DMS114 treated with DMSO at 0.1 percent for 48 hours (cell line): ENCODE results near the gene SLIRP.
A peak's percentile ranks its signal among the peaks of the same experiment; 100 is the strongest.
"Not testable (repeated sequence)": the region's sequence is repeated elsewhere in the genome, so short reads cannot be mapped to it uniquely, and the experiment has no call there.

Experiments used
- DNase-seq: peaks from one replicate; lab custom pipeline; 2025; ENCODE audit not compliant: unreplicated experiment; lab: John Stamatoyannopoulos, UW

Gene SLIRP

DNA sequence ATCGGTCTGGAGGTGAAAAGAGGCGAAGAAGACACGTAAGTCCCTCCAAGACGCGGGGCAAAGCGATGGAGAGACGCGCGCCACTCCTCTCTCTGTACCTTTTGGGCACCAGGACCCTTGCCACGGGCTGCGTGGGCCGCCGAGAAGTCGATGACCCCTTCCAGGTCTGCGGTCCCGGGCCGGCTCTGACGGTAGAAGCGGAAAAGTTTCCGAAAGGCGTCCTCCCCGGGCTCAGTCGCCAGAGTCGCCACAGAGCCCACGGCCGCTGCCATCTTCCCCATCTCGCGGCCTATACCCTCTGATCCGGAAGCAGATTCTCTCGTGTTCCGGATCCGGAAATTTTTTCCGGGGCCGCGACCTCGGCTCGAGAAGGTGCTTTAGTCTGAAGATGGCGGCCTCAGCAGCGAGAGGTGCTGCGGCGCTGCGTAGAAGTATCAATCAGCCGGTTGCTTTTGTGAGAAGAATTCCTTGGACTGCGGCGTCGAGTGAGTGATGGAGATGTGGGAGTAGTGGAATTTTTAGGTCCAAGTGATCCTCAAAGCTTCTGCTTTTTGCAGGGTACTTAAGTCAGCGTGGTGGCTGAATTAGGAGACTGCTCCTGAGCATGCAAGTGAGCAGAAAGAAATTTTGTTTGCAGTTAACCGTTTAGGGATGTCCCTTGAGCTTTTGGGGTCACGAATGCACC is at the start of gene SLIRP, which contains the start of gene ALKBH1:
Gene SLIRP (plus strand): TSS at position 380 of the 685 bp plus-strand sequence. CDS start 9 bp downstream, at position 389.
Gene ALKBH1 (minus strand): TSS at position 300 of the 685 bp plus-strand sequence. CDS start 19 bp downstream, at position 281.
- DNase-seq: peak; percentile 80

DNA sequence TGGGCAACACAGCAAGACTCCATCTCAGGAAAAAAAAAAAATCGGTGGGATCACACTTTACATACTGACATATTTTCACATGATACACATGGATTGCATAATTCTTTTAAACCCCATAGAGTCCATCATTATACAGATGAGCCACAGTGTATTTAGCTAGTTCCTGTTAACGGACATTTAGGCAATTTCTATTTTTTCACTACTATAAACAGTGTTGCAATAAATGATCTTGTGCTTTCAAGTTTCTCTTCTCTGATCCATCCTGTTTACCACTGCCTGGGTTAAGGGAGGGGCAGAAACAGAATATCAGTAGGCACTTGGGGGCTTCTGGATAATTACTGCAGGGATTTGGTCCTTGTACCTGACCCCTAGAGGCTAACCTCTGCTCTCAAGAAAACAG is 48.1 kb upstream of the SLIRP start:
- no peak for DNase-seq

DNA sequence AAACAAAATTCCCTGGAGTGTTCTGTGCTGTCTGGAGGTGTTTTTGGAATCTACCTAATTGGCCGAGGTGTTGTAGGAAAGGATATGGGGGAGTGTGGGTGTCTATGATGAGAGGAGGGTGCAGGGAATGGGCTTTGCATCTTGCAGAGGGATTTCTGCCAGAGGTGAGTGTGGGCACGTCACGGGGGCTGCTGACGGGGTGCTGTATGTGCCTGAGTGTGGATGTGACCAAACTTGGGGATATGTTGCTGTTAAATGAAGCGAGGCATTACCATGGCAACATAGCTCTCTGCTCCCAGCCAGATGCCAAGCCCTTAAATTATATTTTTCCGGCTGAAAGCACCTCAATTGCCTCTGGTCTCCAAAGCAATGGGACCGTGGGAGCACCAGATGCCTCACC is 47.1 kb upstream of the SLIRP start:
- no peak for DNase-seq

DNA sequence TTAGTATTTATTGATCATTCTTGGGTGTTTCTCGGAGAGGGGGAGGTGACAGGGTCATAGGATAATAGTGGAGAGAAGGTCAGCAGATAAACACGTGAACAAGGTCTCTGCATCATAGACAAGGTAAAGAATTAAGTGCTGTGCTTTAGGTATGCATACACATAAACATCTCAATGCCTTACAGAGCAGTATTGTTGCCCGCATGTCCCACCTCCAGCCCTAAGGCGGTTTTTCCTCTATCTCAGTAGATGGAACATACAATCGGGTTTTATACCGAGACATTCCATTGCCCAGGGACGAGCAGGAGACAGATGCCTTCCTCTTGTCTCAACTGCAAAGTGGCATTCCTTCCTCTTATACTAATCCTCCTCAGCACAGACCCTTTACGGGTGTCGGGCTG is 46.3 kb upstream of the SLIRP start:
- DNase-seq: not testable (repeated sequence)

DNA sequence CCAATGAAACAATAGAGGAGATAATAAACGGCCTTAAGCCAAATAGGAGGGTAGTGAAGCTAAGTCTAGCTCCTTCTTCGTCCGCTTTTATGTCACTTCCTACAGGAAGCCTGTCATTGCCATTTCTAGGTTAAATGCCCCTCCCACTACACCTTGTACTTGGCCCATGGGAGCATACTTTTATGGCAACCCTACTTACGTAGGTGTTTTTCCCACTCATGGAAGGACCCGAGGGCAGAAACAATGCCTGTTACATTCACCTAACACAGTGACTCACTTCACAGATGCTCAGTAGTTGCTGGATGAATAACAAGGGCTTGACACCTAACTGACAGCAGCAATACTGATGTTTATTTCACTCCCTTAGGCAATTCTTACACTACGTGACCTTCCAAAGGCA is 44.6 kb upstream of the SLIRP start:
- DNase-seq: no peak

DNA sequence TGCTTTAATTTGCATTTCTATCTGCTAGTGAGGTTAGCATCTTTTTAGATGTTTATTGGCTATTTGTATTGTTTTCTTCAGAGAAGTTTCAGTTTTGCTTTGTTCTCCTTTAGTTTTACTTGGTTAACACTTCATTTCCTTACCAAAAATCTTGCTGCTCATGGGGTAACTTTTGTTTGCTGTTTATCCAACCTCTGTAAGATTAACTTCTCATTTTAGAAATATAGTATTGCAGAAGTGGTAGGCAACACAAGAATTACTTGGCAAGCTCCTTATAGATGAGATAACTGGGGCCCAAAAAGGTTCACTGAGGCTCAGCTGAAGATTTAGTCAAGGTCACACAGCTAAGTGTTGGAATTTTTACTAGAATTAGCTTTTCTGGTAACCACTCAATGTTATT is 40.6 kb upstream of the SLIRP start:
- DNase-seq: no peak

DNA sequence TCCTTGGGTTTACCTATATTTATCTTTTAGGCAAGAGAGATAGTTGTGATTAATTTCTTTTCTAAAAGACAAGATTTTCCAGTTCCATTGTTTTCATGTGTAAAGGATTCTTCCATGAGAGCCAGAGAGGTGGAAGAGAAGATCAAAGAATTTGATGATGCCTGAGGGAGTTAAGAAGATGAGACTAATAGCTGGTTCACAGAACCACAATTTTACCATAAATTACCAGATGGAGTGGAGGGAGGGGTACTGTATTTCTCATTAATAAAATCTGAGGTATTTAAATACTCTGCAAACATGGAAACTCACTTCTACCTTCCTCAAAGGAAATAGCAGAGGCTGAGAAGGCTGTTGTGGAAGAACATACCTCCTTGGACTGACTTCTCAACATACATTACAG is 34.7 kb upstream of the SLIRP start:
- no peak for DNase-seq

DNA sequence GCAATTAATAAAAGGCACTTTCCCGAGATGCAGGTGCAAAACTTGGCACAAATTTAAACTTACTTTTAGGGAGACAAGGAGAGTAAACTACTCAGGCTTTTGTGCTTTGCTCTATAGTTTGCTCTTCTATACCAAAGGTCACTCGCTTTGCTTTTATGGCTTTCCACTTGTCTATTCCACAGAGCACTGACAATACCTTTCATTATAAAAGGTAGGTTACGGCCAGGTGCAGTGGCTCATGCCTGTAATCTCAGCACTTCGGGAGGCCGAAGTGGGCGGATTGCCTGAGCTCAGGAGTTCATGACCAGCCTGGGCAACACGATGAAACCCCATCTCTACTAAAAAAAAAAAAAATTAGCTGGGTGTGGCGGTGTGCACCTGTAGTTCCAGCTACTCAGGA is 33.0 kb upstream of the SLIRP start:
- no peak for DNase-seq

DNA sequence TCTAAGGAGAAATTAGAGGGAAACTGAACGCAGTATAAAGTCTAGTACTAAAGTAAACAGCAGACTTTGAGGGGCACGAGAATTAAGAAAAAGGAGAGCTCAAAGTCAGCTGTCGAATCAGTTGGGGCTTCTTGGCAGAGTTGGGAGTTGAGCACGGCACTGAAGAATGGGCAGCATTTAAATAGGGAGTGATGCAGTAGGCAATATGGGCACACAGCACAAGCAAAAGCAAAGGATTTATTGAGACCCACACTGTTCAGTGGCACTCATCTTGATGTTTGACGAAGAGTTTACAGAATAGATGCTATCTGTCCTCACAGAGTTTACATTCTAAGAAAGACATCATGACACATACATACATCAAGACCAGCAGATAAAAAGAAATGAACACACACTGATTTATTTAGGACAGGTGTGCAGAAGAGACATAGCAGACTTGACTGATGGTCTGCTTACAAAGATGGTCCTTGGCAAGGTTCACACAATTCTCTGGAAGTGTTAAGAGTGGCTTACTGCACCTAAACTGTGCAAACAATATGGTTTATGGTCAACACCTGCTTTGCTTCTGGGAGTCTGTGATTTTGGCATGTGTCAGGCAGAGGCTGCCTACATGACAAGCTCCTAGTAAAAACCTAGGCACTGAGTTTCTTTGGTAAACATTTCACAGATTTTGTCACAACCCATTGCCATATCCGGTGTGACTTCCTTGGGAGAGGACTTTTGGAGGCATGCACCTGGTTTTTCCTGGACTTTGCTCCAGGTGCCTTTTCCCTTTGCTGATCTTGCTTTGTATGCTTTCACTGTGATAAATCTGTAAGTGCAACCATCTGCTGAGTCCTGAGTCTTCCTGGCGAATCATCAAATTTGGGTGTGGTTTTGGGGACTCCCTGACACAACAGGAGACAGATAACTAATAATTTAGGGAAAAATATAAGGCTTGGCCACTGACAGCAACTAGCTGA is 26.4 kb upstream of the SLIRP start:
- no peak for DNase-seq

DNA sequence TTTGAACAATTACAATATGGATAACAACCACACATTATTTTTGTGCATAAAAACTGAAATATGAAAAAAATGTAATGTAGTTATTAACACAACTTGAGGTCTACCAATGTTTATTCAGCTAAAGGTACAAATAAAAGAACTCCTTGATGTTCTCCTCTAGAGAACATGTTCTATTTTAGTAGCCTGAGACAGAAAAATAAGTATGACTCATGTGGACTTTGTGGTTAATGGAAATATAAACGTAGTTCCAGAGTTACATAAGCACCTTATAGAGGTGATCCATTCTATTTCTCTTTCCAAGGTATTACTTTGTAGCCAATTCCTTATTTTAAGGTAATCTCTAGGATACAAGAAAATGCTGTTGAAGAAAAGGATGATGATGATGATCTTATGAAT is 25.7 kb upstream of the SLIRP start:
- DNase-seq: no peak

DNA sequence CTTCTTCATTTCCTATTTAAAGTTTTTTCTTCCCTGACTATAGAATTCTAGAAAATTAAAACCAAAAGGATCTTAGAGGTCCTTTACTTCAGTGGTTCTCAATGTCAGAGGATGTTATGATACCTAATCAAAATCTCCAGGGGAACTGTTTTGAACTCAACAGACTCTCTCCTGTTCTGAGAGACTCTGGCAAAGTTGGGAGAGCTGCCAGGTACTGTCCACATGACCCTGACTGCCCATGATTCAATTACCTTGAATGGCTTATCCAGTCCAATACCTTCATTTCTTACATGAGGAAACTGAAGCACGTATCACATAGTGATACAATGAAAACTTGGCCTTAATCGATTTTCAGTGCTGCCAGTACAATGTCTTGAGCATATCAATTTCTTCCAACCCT is 16.6 kb upstream of the SLIRP start:
- no peak for DNase-seq

DNA sequence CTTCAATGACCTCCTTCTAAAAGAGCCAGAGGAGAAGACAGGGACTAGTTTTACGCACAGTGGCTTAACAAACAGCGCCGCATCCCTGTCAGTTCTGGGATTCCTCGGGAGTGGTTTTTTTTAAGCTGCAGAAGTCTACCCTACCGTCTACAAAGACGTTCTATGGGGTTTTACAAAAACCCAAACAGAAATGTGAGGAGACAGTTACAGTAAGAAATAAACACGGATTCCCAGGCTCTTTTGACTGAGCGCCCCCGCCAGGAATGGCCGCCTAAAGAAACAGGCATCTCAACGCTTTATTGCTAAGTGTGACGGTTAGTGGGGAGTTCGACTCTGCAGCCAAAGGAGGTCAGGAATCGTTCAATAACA is 564 bp upstream of the SLIRP start:
- DNase-seq: peak; percentile 17

DNA sequence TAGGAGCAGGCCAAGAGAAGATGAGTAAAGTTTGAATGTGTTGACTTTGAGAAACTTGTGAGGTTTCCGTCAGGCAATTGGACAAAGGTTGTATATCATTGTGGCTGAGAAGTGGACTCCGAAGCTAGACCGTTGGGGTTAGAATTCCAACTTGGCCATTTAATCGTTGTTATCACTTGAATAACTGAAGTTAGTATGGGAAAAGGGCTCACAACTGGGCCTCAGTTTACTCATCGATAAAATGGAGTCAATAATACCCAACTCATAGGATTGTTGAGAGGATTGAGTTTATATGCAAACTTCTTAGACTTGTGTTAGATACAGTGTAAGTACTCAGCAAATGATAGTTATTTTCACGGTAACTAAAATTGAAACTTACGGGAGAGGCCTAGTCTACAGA is 846 bp downstream of the SLIRP start:
- DNase-seq: no peak

DNA sequence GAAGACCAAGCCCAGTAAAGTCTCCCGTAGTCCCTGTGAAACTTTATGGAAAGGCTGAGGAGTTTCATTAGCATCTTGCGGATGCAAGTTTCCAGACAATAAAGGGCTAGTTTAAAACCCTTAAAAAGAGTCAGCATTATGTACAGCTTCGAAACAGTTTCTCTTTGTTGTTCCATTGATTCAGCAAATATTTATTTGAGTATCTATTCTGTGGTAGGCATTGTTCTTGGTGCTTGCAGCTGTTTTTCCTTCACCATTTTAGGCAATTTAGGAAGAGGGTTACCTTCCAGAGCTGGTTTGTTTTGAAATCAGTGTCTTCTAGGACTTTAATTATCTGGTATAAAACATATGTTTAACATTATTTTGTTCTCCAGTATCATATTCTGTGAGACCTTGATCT is 1.5 kb downstream of the SLIRP start:
- no peak for DNase-seq

DNA sequence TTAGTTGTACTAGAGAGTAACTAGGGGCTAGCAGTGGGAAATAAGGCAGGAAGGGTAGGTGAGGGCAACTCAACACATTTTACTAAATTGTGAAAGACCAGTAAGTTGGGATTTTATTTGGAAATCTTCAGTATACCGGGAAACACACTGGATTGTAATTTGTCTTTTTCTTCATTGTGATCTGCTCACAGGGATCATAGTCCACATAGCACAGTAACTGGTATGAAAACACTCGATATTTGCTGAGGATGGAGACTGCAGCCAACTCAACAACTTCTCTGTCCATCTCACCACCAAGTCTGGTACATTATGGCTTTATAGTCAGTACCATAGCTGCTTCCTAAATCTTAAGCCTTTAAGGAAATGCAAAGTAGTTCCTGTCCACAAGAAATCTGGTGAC is 2.5 kb downstream of the SLIRP start:
- DNase-seq: no peak

DNA sequence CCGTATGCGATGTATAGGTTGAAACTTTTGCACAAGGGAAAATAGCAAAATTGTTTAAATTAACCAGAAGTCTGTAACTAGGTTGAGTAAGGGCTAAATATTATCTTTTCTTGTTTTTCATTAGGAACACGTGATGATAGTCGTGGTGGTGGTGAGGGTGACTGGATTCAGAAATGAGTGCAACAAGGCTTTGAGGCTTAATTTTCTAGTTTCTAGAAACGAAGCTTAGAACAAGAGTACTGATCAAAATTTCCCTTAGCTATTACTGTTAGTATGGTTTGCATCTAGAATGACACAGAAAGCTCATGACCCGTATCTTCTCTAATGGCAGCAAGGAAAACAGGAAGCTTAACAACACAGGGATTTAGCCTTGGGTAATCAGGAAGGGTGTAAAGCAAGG is 7.0 kb downstream of the SLIRP start:
- DNase-seq: no peak

DNA sequence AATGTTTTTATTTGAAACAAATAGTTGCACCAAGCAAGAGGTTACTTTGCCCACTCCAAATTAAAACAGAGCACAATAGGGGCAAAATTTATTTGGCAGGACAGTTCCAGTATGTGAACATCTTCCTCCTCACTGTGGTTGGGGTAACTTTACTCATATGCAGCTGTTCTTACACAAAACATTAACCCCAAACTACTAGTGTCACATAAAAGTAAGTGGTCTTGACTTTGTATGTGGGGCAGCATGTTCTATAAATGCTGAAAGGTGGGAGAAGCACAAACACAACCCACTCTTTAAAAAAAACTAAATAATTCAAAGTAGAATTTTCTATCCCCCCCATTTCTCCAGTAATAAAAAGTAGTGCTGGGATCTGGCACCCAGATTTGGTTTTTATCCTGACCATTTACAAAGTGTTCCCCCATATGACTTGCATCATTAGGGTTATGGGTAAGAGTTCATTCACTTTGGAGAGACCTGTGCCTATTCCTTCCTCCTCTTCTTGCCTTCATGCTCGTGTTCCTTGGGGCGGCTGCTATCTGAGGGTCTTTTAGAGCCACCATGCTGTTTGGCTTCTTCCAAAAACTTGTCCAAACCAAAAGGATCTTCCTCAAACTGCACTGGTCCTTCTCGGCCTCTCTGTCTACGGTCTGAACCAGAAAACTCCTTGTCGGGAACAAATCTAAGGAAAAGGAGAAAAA is 9.9 kb downstream of the SLIRP start:
- no peak for DNase-seq

DNA sequence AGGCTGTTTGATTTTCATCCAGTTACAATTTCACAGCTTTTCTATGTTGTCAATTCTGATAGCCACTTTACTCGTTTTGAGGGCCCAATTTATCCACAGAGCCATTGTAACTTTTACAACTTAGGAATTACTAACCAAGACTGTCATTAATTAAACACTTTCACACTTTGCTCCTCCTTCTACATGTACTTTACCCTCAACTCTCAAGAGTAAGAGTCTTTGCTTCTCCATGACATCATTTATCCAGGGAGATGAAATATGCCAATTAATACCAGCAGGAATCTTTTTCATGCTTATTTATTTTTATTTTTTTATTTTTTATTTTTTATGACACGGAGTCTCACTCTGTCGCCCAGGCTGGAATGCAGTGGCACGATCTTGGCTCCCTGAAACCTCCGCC is 13.5 kb downstream of the SLIRP start:
- no peak for DNase-seq

DNA sequence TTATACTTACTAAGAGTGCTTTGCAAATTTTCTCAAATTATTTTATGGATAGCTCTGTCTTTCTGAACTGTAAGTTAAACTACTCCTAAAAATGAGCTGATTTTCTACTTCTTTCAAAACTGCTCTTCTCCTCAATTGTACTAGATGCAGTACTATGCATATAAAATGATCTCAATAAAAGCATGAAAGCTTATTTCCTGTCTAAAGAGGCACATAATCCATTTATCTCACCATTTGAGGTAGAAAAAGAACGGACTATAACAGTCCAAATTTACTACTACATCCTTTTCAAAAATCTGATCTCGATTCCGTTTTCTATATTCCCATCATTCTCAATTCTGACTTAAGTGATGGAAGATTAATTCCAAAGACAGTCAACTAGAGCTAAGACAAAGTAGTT is 14.4 kb downstream of the SLIRP start:
- no peak for DNase-seq

DNA sequence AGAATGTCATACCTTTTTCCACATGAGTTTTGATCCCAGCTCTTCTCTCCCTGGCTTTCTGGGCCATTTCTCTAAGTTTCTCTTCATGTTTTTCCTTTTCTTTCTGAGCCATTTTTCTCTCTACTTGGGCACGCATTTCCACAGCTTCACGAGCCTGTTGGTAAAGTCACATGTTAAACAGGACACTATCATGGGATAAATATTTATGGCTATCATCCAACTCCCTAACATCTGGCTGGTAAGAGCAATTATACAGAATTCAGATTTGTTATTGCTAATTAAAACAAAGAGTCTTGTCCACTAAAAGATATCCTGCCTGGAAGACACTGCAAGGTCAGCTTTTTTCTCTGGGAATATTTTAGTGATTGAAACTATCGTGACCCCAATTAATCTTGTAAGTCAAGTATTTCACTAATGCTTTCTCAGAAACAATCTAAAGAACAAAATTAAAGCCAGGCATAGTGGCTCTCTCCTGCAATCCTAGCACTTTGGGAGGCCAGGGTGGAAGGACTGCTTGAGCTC is 23.1 kb downstream of the SLIRP start:
- DNase-seq: no peak

DNA sequence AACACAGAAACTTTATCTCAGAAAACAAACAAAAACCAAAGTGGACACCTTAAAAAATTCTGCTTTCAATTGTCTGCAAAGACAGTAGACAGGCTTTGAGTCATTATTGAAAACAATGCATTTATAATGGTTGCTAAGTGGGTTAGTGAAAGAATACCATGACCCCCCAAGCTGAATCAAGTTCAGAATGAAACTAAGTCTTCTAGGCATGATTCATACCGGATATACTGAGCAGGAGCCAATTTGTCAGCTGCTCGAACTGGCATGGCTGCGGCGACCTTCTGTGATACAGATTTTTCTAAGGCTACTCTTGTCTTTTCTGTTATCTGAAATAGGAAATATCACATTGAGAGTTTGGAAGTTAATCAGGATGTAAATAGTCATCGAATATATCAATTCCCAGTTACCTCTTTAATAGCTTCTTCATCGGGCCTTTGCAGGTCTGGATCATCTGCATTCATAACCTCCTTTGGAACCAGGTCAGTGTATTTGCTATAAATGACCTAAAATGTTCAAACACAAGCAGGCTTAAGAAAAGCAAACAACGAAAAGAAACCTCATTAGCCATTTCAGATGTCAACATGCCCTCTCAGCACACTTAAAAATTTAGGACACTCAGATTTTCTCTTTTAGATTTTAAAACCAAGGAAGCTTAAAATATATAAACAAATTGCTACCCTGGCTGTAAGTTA is 30.8 kb downstream of the SLIRP start:
- DNase-seq: no peak
